ENCODE results near the gene STMND1. TPM values are rescaled to one million over a fixed set of nuclear protein-coding genes. Genes with fewer than 3 reads are reported as not detected.

STMND1 gene
- total RNA-seq, 1 experiment from 2014 or later = not detected

DNA sequence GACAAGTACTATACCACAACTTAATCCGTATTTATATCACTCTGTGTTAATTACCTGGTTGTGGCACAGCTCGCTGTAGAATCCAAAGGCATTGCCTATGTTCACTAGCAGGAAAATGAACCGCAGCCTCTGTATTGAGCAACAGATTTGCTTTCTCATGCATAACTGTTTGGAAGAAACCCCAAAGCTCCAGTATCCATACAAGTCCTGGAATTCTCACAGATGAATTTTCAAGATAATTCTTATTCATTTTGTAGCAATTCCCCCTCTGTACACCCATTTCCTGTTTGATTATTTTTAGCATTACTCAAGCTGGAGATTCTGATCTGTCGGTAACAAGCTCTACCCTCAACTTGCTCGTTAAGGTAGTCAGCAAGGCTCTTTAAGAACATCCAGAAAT lies 63.5 kb downstream of the STMND1 start:
- H3K27me3 Mint-ChIP-seq (ENCODE audit: insufficient read depth, unreplicated experiment) = peaks cover 15% of the 10 kb centered on the region
- no peak for DNase-seq
- intact Hi-C loops (cut with micrococcal nuclease; ENCODE audit: unreplicated experiment) = no loop called here
- no peaks in the 10 kb centered on the region for H3K36me3 Mint-ChIP-seq (ENCODE audit: insufficient read depth, unreplicated experiment)
- H3K27me3 ChIP-seq (replicated peaks; ENCODE audit: control insufficient read depth, insufficient read depth, low read length) = no peaks in the 10 kb centered on the region
- no peaks in the 10 kb centered on the region for H3K9me3 ChIP-seq
- no peaks in the 10 kb centered on the region for H3K4me1 ChIP-seq
- no peaks in the 10 kb centered on the region for H3K36me3 ChIP-seq (ENCODE audit: control insufficient read depth, insufficient read depth, low read length)
- no peak overlapping the region for H3K4me3 Mint-ChIP-seq (ENCODE audit: unreplicated experiment)
- no peaks in the 10 kb centered on the region for H3K4me1 Mint-ChIP-seq (ENCODE audit: low read depth, unreplicated experiment)
- H3K4me3 ChIP-seq (ENCODE audit: low read depth, low read length) = no peak overlapping the region
- no peak overlapping the region for H3K27ac Mint-ChIP-seq (ENCODE audit: unreplicated experiment)
- ChIA-PET POLR2A (no interaction called here), CTCF (no interaction called here)
- peaks cover 16% of the 10 kb centered on the region for H3K9me3 Mint-ChIP-seq (ENCODE audit: unreplicated experiment)
- no TSS peak for BruUV-seq (replicated peaks)
- TF ChIP-seq CTCF (IDR thresholded peaks at IDR 0.05; ENCODE audit: insufficient read depth in 1 of 2, low read depth in 1 of 2, low read length in 1 of 2, severe bottlenecking in 1 of 2, unreplicated experiment in 1 of 2) = no peak

- intact Hi-C loops (cut with micrococcal nuclease; ENCODE audit: unreplicated experiment) = no loop called here
- peaks cover 16% of the 10 kb centered on the region for H3K9me3 Mint-ChIP-seq (ENCODE audit: unreplicated experiment)
Measured at GRCh38 chr6:17167327-17167979, 65.6 kb downstream of the STMND1 start.

GRCh38 chr6:17169291-17169690 lies 67.4 kb downstream of the STMND1 start:
- Mint-ChIP-seq H3K27me3 (ENCODE audit: insufficient read depth, unreplicated experiment) (peaks cover 3% of the 10 kb centered on the region), H3K27ac (ENCODE audit: unreplicated experiment) (no peak overlapping the region), H3K4me3 (ENCODE audit: unreplicated experiment) (no peak overlapping the region), H3K9me3 (ENCODE audit: unreplicated experiment) (peaks cover 6% of the 10 kb centered on the region), H3K4me1 (ENCODE audit: low read depth, unreplicated experiment) (no peaks in the 10 kb centered on the region), H3K36me3 (ENCODE audit: insufficient read depth, unreplicated experiment) (no peaks in the 10 kb centered on the region)
- no peak overlapping the region for H3K4me3 ChIP-seq (ENCODE audit: low read depth, low read length)
- ChIA-PET POLR2A (no interaction called here), CTCF (interaction anchor here (0.6 to 0.7 kb wide), 2 partner anchors 9 to 448 kb away, joined by 3 read pairs; no protein-coding TSS in a partner anchor)
- intact Hi-C loops (cut with micrococcal nuclease; ENCODE audit: unreplicated experiment) = no loop called here
- DNase-seq = no peak
- H3K36me3 ChIP-seq (ENCODE audit: control insufficient read depth, insufficient read depth, low read length) = no peaks in the 10 kb centered on the region
- H3K27me3 ChIP-seq (replicated peaks; ENCODE audit: control insufficient read depth, insufficient read depth, low read length) = no peaks in the 10 kb centered on the region
- BruUV-seq (replicated peaks) = no TSS peak
- H3K9me3 ChIP-seq = no peaks in the 10 kb centered on the region
- no peaks in the 10 kb centered on the region for H3K4me1 ChIP-seq
- TF ChIP-seq CTCF (IDR thresholded peaks at IDR 0.05; ENCODE audit: insufficient read depth in 1 of 2, low read depth in 1 of 2, low read length in 1 of 2, severe bottlenecking in 1 of 2, unreplicated experiment in 1 of 2) = no peak

More at GRCh38 chr6:17167327-17167979, 65.6 kb downstream of the STMND1 start:
- no peak overlapping the region for H3K4me3 ChIP-seq (ENCODE audit: low read depth, low read length)
- H3K27me3 ChIP-seq (replicated peaks; ENCODE audit: control insufficient read depth, insufficient read depth, low read length) = no peaks in the 10 kb centered on the region
- no peaks in the 10 kb centered on the region for H3K36me3 ChIP-seq (ENCODE audit: control insufficient read depth, insufficient read depth, low read length)
- Mint-ChIP-seq H3K27ac (ENCODE audit: unreplicated experiment) (no peak overlapping the region), H3K36me3 (ENCODE audit: insufficient read depth, unreplicated experiment) (no peaks in the 10 kb centered on the region), H3K4me1 (ENCODE audit: low read depth, unreplicated experiment) (no peaks in the 10 kb centered on the region), H3K27me3 (ENCODE audit: insufficient read depth, unreplicated experiment) (peaks cover 6% of the 10 kb centered on the region), H3K4me3 (ENCODE audit: unreplicated experiment) (no peak overlapping the region)
- no peaks in the 10 kb centered on the region for H3K4me1 ChIP-seq
- TF ChIP-seq CTCF (IDR thresholded peaks at IDR 0.05; ENCODE audit: insufficient read depth in 1 of 2, low read depth in 1 of 2, low read length in 1 of 2, severe bottlenecking in 1 of 2, unreplicated experiment in 1 of 2) = peak; percentile 32 to 52
- no TSS peak for BruUV-seq (replicated peaks)
- DNase-seq = peak; percentile 46 to 59
- H3K9me3 ChIP-seq = no peaks in the 10 kb centered on the region
- POLR2A ChIA-PET = no interaction called here
- CTCF ChIA-PET = no interaction called here
